WTC11 (cell line): Measurements from ENCODE around the gene BRME1. TPM values are rescaled to one million over a fixed set of nuclear protein-coding genes. Genes with fewer than 3 reads are reported as not detected.
A peak's percentile ranks its signal among the peaks of the same experiment; 100 is the strongest.

Experiments used
- ATAC-seq: fragments of 200-7000 bp; cut with Tn5 transposase; 2 replicates; pipeline ENCODE4 v1.10.0; 2021; ENCODE audit warnings: mild to moderate bottlenecking, moderate library complexity
- CTCF ChIA-PET: fragments of 300-600 bp; sonication (Branson Sonifier 250); formaldehyde crosslinking; loops from one replicate; lab custom pipeline; 2021; ENCODE audit warnings: antibody characterized with exemption; lab: Charles Lee
- POLR2A ChIA-PET: fragments of 350-600 bp; sonication (Branson Sonifier 250); formaldehyde crosslinking; loops from one replicate; lab custom pipeline; 2021; ENCODE audit warnings: antibody characterized with exemption; lab: Charles Lee
- DNase-seq: peaks from one replicate; pipeline ENCODE4 v3.0.0; 2021; ENCODE audit warnings: low spot score
- H3K27ac Mint-ChIP-seq: 2 replicates; pipeline ENCODE4 v1.8.0; 2021; ENCODE audit warnings: mixed read lengths
- H3K27me3 Mint-ChIP-seq: 2 replicates; pipeline ENCODE4 v1.8.0; 2021; ENCODE audit warnings: low read depth, mild to moderate bottlenecking, moderate library complexity, mixed read lengths
- H3K36me3 Mint-ChIP-seq: 2 replicates; pipeline ENCODE4 v1.8.0; 2021; ENCODE audit warnings: mixed read lengths
- H3K4me1 Mint-ChIP-seq: 2 replicates; pipeline ENCODE4 v1.8.0; 2022; ENCODE audit warnings: mixed read lengths
- H3K4me3 Mint-ChIP-seq: 2 replicates; pipeline ENCODE4 v1.8.0; 2021; ENCODE audit warnings: mild to moderate bottlenecking, moderate library complexity, mixed read lengths
- H3K9me3 Mint-ChIP-seq: 2 replicates; pipeline ENCODE4 v1.8.0; 2021; ENCODE audit warnings: mixed read lengths
- ATF1 ChIP-seq: sonication (generic); formaldehyde crosslinking; IDR thresholded peaks from 2 replicates; pipeline ENCODE4 v1.8.1; 2023; ENCODE audit warnings: mild to moderate bottlenecking, moderate library complexity, missing genetic modification reagents
- ATF6 ChIP-seq: sonication (generic); formaldehyde crosslinking; IDR thresholded peaks from 2 replicates; pipeline ENCODE4 v1.8.1; 2023; ENCODE audit warnings: mild to moderate bottlenecking, missing genetic modification reagents
- CBFB ChIP-seq: sonication (generic); formaldehyde crosslinking; IDR thresholded peaks from 2 replicates; pipeline ENCODE4 v1.8.1; 2022; ENCODE audit warnings: mild to moderate bottlenecking, low read depth, missing genetic modification reagents
- CREM ChIP-seq: sonication (generic); formaldehyde crosslinking; IDR thresholded peaks from 2 replicates; pipeline ENCODE4 v1.8.1; 2022; ENCODE audit warnings: mild to moderate bottlenecking, missing genetic modification reagents, moderate library complexity
- ETV6 ChIP-seq: sonication (generic); formaldehyde crosslinking; IDR thresholded peaks from 2 replicates; pipeline ENCODE4 v1.8.1; 2022; ENCODE audit warnings: mild to moderate bottlenecking, missing genetic modification reagents
- FOXK1 ChIP-seq: sonication (generic); formaldehyde crosslinking; IDR thresholded peaks from 2 replicates; pipeline ENCODE4 v1.8.0; 2022; ENCODE audit warnings: mild to moderate bottlenecking, moderate library complexity, missing genetic modification reagents
- FOXP1 ChIP-seq: sonication (generic); formaldehyde crosslinking; IDR thresholded peaks from 2 replicates; pipeline ENCODE4 v1.8.0; 2022; ENCODE audit warnings: missing genetic modification reagents, mild to moderate bottlenecking, moderate library complexity, borderline replicate concordance
- GABPB1 ChIP-seq: sonication (generic); formaldehyde crosslinking; IDR thresholded peaks from 2 replicates; pipeline ENCODE4 v1.8.1; 2023; ENCODE audit warnings: mild to moderate bottlenecking, missing genetic modification reagents
- GRHL2 ChIP-seq: fragments of 250-450 bp; sonication (Bioruptor Pico); IDR thresholded peaks from 2 replicates; pipeline ENCODE4 v1.8.0; 2022; ENCODE audit warnings: mild to moderate bottlenecking, moderate library complexity; ENCODE audit not compliant: insufficient replicate concordance, severe bottlenecking
- GTF2I ChIP-seq: fragments of 250-450 bp; sonication (Bioruptor Pico); conservative IDR thresholded peaks from 2 replicates; pipeline ENCODE4 v1.4.0; 2021; ENCODE audit warnings: mild to moderate bottlenecking
- IRF2 ChIP-seq: sonication (generic); formaldehyde crosslinking; IDR thresholded peaks from 2 replicates; pipeline ENCODE4 v1.8.0; 2022; ENCODE audit warnings: low read depth, missing genetic modification reagents, borderline replicate concordance
- JUN ChIP-seq: sonication (generic); formaldehyde crosslinking; IDR thresholded peaks from 2 replicates; pipeline ENCODE4 v1.8.0; 2023; ENCODE audit warnings: mild to moderate bottlenecking, missing genetic modification reagents
- KAT7 ChIP-seq: sonication (generic); formaldehyde crosslinking; IDR thresholded peaks from 2 replicates; pipeline ENCODE4 v1.8.1; 2023; ENCODE audit warnings: missing genetic modification reagents, mild to moderate bottlenecking, borderline replicate concordance
- MYBL2 ChIP-seq: sonication (generic); formaldehyde crosslinking; IDR thresholded peaks from 2 replicates; pipeline ENCODE4 v1.8.1; 2023; ENCODE audit warnings: mild to moderate bottlenecking, moderate library complexity, missing genetic modification reagents
- NFATC4 ChIP-seq: fragments of 250-450 bp; sonication (Bioruptor Pico); IDR thresholded peaks from 2 replicates; pipeline ENCODE4 v1.9.0; 2021; ENCODE audit warnings: mild to moderate bottlenecking
- NR3C1 ChIP-seq: sonication (generic); formaldehyde crosslinking; conservative IDR thresholded peaks from 2 replicates; pipeline ENCODE4 v1.8.1; 2023; ENCODE audit warnings: low read depth, mild to moderate bottlenecking, missing genetic modification reagents
- PREB ChIP-seq: sonication (generic); formaldehyde crosslinking; IDR thresholded peaks from 2 replicates; pipeline ENCODE4 v1.8.1; 2022; ENCODE audit warnings: mild to moderate bottlenecking, missing genetic modification reagents, moderate library complexity, borderline replicate concordance
- RORB ChIP-seq: fragments of 250-450 bp; sonication (Bioruptor Pico); IDR thresholded peaks from 2 replicates; pipeline ENCODE4 v1.9.0; 2021; ENCODE audit warnings: mild to moderate bottlenecking
- SMAD3 ChIP-seq: sonication (generic); formaldehyde crosslinking; IDR thresholded peaks from 2 replicates; pipeline ENCODE4 v1.8.0; 2022; ENCODE audit warnings: missing genetic modification reagents, mild to moderate bottlenecking, borderline replicate concordance
- SOX15 ChIP-seq: fragments of 250-450 bp; sonication (Bioruptor Pico); IDR thresholded peaks from 2 replicates; pipeline ENCODE4 v1.9.0; 2021; ENCODE audit warnings: mild to moderate bottlenecking
- SP1 ChIP-seq: sonication (generic); formaldehyde crosslinking; conservative IDR thresholded peaks from 2 replicates; pipeline ENCODE4 v1.8.1; 2022; ENCODE audit warnings: missing genetic modification reagents
- TEAD1 ChIP-seq: sonication (generic); formaldehyde crosslinking; IDR thresholded peaks from 2 replicates; pipeline ENCODE4 v1.8.0; 2022; ENCODE audit warnings: mild to moderate bottlenecking, missing genetic modification reagents
- TEAD4 ChIP-seq: sonication (generic); formaldehyde crosslinking; IDR thresholded peaks from 2 replicates; pipeline ENCODE4 v1.8.0; 2022; ENCODE audit warnings: mild to moderate bottlenecking, missing genetic modification reagents
- TP53 ChIP-seq: sonication (generic); formaldehyde crosslinking; IDR thresholded peaks from 2 replicates; pipeline ENCODE4 v1.8.1; 2023; ENCODE audit warnings: mild to moderate bottlenecking, missing genetic modification reagents
- ZNF138 ChIP-seq: sonication (generic); formaldehyde crosslinking; conservative IDR thresholded peaks from 2 replicates; pipeline ENCODE4 v1.8.1; 2022; ENCODE audit warnings: mild to moderate bottlenecking, moderate library complexity, missing genetic modification reagents
- total RNA-seq: library from RNA; stranded (reverse); gene quantifications from 3 replicates; pipeline ENCODE4 v1.2.3, GENCODE V29; 2021
- TF ChIP-seq, protein P1 (sequence below): sonication (generic); formaldehyde crosslinking; IDR thresholded peaks from 2 replicates; pipeline ENCODE4 v1.8.0; 2023; ENCODE audit warnings: mild to moderate bottlenecking, missing genetic modification reagents
- TF ChIP-seq, protein P2 (sequence below): sonication (generic); formaldehyde crosslinking; IDR thresholded peaks from 2 replicates; pipeline ENCODE4 v1.8.0; 2022; ENCODE audit warnings: mild to moderate bottlenecking, missing genetic modification reagents

BRME1 gene
- total RNA-seq, 1 experiment from 2014 or later: 5.0 TPM

DNA sequence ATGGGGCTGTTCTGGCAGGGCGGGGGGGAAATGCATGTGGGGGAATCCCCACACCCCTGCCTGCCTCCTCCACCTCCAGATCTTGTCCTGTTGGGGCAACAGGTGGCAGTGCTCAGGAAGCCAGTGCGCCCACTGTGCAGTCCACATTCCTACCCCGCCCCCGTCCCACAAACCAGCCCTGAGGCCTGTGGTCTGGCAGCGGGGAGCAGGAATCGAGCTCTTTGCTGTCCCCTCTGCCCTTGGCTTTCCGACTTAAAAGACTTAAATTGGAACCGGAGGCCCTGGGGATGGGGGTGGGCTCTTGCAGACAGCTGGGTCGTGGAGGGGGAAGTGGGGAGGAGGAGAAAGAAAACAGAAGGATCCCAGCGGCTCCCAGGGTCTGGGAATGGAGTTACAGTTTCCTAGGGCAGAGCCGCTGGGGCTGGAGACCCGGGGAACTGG, 24.6 kb downstream of the BRME1 start:
- peak; percentile 63 for ATAC-seq
- TF ChIP-seq MYBL2 (CRISPR knock-in tag) (no peak), FOXP1 (CRISPR knock-in tag) (no peak), JUN (no peak), NFATC4 (CRISPR knock-in tag) (no peak), ZNF138 (CRISPR knock-in tag) (no peak), NR3C1 (CRISPR knock-in tag) (no peak), GRHL2 (no peak), CREM (CRISPR knock-in tag) (0 out of 2 replicates have a peak, but pooled peaks have one; percentile 14), TP53 (CRISPR knock-in tag) (no peak), ETV6 (no peak), CBFB (CRISPR knock-in tag) (no peak), GTF2I (CRISPR knock-in tag) (no peak), SP1 (CRISPR knock-in tag) (no peak), RORB (CRISPR knock-in tag) (no peak), ATF1 (CRISPR knock-in tag) (no peak), TEAD1 (CRISPR knock-in tag) (peak; percentile 87; the same call in 1 of the 2 replicates), PREB (CRISPR knock-in tag) (no peak), SOX15 (CRISPR knock-in tag) (no peak), IRF2 (no peak), FOXK1 (CRISPR knock-in tag) (no peak), SMAD3 (CRISPR knock-in tag) (peak; percentile 31; the same call in 1 of the 2 replicates), KAT7 (CRISPR knock-in tag) (no peak), TEAD4 (0 out of 2 replicates have a peak, but pooled peaks have one; percentile 26), ATF6 (no peak), GABPB1 (CRISPR knock-in tag) (no peak)
- TF ChIP-seq, protein P1, sequence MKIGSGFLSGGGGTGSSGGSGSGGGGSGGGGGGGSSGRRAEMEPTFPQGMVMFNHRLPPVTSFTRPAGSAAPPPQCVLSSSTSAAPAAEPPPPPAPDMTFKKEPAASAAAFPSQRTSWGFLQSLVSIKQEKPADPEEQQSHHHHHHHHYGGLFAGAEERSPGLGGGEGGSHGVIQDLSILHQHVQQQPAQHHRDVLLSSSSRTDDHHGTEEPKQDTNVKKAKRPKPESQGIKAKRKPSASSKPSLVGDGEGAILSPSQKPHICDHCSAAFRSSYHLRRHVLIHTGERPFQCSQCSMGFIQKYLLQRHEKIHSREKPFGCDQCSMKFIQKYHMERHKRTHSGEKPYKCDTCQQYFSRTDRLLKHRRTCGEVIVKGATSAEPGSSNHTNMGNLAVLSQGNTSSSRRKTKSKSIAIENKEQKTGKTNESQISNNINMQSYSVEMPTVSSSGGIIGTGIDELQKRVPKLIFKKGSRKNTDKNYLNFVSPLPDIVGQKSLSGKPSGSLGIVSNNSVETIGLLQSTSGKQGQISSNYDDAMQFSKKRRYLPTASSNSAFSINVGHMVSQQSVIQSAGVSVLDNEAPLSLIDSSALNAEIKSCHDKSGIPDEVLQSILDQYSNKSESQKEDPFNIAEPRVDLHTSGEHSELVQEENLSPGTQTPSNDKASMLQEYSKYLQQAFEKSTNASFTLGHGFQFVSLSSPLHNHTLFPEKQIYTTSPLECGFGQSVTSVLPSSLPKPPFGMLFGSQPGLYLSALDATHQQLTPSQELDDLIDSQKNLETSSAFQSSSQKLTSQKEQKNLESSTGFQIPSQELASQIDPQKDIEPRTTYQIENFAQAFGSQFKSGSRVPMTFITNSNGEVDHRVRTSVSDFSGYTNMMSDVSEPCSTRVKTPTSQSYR (CRISPR knock-in tag): peak; percentile 66; the same call in 1 of the 2 replicates
- TF ChIP-seq, protein P2, sequence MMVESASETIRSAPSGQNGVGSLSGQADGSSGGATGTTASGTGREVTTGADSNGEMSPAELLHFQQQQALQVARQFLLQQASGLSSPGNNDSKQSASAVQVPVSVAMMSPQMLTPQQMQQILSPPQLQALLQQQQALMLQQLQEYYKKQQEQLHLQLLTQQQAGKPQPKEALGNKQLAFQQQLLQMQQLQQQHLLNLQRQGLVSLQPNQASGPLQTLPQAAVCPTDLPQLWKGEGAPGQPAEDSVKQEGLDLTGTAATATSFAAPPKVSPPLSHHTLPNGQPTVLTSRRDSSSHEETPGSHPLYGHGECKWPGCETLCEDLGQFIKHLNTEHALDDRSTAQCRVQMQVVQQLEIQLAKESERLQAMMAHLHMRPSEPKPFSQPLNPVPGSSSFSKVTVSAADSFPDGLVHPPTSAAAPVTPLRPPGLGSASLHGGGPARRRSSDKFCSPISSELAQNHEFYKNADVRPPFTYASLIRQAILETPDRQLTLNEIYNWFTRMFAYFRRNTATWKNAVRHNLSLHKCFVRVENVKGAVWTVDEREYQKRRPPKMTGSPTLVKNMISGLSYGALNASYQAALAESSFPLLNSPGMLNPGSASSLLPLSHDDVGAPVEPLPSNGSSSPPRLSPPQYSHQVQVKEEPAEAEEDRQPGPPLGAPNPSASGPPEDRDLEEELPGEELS (CRISPR knock-in tag): no peak
- Mint-ChIP-seq H3K36me3 (no peaks in the 10 kb centered on the region), H3K4me1 (peaks cover 26% of the 10 kb centered on the region), H3K4me3 (peak overlapping the region; percentile 12), H3K27ac (peak overlapping the region; percentile 82), H3K9me3 (no peaks in the 10 kb centered on the region), H3K27me3 (peaks cover 27% of the 10 kb centered on the region)
- peak; percentile 73 for DNase-seq
- ChIA-PET POLR2A (interaction anchor here (0.6 to 1.5 kb wide), 3 partner anchors 81 to 191 kb away, joined by 3 to 4 read pairs (median 3); partner anchors contain the start of gene MISP3), CTCF (interaction anchor here (0.6 to 4.0 kb wide), 23 partner anchors 8 to 434 kb away, joined by 3 to 41 read pairs (median 5); partner anchors contain the start of genes ASF1B, DCAF15, IL27RA and MISP3)
